Measurements from ENCODE around the gene TMEM108.

TMEM108 gene

DNA sequence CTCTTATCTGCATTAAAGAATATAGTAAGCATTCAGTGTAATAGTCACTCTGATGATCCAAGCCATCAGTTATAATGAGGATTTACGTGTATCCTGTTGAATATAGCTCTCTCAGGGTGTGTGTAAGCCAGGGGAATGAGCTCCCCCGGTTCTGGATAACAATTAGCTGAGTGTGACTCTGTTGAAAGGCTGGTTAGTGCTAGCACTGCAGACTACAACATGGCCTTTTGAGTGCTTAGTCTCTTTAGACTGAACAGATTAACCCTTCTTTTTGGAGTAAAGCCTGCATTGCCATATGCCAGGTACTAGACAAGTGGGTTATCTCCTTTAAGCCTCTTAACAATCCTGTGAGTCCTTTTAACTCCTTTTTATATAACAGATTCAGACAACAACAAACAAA is 119.5 kb downstream of the TMEM108 start:
- peaks cover 4% of the 10 kb centered on the region for H3K9me3 Mint-ChIP-seq
- no peak overlapping the region for H3K27ac Mint-ChIP-seq
- no peak overlapping the region for H3K4me3 Mint-ChIP-seq
- H3K4me1 Mint-ChIP-seq (ENCODE audit: low read depth): no peaks in the 10 kb centered on the region
- no peaks in the 10 kb centered on the region for H3K36me3 Mint-ChIP-seq (ENCODE audit: low read depth)
- H3K27me3 Mint-ChIP-seq: peaks cover 13% of the 10 kb centered on the region

DNA sequence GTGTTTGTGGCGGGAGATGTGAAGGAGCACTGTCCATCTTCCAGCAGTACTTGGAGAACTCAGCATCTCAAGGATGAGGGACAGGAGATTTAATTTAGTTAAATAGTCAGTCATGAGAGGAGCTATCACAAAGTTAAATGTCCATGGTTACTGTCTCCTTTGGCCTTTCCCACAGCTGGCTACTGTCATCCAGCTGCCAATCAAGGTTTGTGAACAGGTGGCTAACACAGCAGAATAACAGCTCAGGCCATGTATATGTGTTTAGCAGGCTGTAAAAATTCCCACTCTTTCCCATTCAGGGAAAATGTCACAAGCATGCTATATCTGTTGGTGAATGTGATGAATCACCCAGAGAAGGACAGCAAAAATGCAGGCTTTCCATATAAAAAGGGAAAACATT is 120.5 kb downstream of the TMEM108 start:
- Mint-ChIP-seq H3K9me3 (peaks cover 4% of the 10 kb centered on the region), H3K4me3 (no peak overlapping the region), H3K27ac (no peak overlapping the region), H3K36me3 (ENCODE audit: low read depth) (no peaks in the 10 kb centered on the region), H3K27me3 (peaks cover 13% of the 10 kb centered on the region), H3K4me1 (ENCODE audit: low read depth) (no peaks in the 10 kb centered on the region)

DNA sequence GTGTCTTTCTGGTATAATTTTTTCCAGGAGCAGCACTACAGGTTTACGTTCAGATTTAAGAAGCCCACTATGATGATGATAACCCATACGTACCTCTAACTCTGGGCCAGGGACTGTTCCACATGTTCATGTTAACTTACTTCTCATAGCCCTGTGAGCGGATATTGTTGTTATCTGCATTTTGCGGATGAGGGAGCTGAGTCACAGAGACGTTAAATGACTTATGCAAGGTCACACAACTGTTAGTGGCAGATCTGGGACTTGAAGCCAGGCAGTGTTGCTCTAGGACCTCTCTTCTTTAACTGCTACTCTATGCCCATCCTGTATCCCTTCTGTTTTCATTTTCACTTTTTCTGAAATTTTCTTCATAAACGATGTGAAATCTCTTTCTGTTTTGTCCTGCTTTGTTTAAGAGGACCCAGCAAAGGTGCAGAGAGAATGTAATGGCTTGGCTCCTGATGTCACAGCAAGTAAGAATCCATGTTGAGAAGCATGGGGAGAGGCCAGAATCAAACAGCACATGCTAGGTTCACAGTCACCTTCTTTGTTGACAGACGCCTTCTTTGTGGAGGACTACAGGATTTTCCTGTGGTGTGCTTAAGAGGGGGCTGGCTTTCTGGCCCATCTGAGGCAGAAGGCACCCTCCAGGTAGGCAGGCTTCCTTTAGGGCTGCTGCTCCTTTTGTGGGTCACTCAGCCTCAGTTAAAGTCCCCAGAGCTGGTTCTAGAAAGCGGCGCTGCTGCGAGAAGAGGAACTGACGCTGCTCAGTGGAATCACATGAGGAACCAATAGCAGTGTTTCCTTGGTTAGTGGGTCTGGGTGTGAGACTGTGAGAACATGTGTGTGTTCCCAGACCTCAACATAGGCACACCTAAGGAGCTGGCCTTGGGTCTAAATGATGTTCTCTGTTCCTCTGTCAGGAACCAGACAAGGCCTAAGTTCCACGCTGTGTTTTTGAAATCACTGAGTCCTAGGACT is 121.6 kb downstream of the TMEM108 start:
- Mint-ChIP-seq H3K4me1 (ENCODE audit: low read depth) (no peaks in the 10 kb centered on the region), H3K27ac (no peak overlapping the region), H3K4me3 (no peak overlapping the region), H3K9me3 (peaks cover 4% of the 10 kb centered on the region), H3K27me3 (peaks cover 13% of the 10 kb centered on the region), H3K36me3 (ENCODE audit: low read depth) (no peaks in the 10 kb centered on the region)

- H3K9me3 Mint-ChIP-seq: no peaks in the 10 kb centered on the region
- no peak overlapping the region for H3K4me3 Mint-ChIP-seq
- peaks cover 3% of the 10 kb centered on the region for H3K27me3 Mint-ChIP-seq
- H3K36me3 Mint-ChIP-seq (ENCODE audit: low read depth): no peaks in the 10 kb centered on the region
- H3K27ac Mint-ChIP-seq: no peak overlapping the region
- H3K4me1 Mint-ChIP-seq (ENCODE audit: low read depth): no peaks in the 10 kb centered on the region
Measured at GRCh38 chr3:133161656-133162055, 123.5 kb downstream of the TMEM108 start.

- Mint-ChIP-seq H3K27ac (no peak overlapping the region), H3K9me3 (no peaks in the 10 kb centered on the region), H3K4me3 (no peak overlapping the region), H3K27me3 (peaks cover 3% of the 10 kb centered on the region), H3K4me1 (ENCODE audit: low read depth) (no peaks in the 10 kb centered on the region), H3K36me3 (ENCODE audit: low read depth) (no peaks in the 10 kb centered on the region)
Measured at GRCh38 chr3:133162265-133162664, 124.1 kb downstream of the TMEM108 start.

DNA sequence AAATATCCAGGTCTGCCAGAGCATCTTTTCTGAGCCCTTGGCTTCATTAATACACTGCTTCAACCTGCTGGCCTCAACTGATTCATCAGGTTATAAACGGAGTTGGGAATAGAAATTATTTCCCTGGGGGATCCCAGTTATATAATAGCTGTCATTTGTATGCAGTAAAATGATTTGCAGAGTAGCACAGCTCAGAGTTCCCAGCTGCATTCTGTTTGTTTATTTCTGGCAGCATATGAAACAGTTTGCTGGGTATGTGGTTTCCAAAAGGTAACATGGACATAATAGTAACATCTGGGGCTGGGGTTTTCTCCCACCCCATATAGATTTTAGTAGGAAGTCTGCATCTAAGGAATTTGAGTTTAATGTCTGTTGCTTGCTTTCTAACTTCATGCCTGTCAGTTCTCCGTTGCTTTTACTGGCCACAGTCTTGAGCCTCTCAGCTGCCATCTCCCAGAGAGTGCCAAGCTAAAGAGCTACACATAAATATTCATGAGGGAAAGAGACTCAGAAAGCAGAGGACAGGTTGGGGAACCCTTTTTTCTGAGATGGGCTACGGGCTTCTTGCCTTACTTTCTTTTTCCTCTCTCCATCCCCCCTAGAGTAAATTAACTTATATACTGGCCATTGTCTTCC is 124.6 kb downstream of the TMEM108 start:
- no peak overlapping the region for H3K4me3 Mint-ChIP-seq
- no peaks in the 10 kb centered on the region for H3K9me3 Mint-ChIP-seq
- no peak overlapping the region for H3K27ac Mint-ChIP-seq
- no peaks in the 10 kb centered on the region for H3K4me1 Mint-ChIP-seq (ENCODE audit: low read depth)
- H3K27me3 Mint-ChIP-seq: peaks cover 3% of the 10 kb centered on the region
- no peaks in the 10 kb centered on the region for H3K36me3 Mint-ChIP-seq (ENCODE audit: low read depth)

- Mint-ChIP-seq H3K4me3 (no peak overlapping the region), H3K27me3 (peaks cover 6% of the 10 kb centered on the region), H3K4me1 (ENCODE audit: low read depth) (no peaks in the 10 kb centered on the region), H3K9me3 (no peaks in the 10 kb centered on the region), H3K36me3 (ENCODE audit: low read depth) (no peaks in the 10 kb centered on the region), H3K27ac (no peak overlapping the region)
Measured at GRCh38 chr3:133167340-133168024, 129.3 kb downstream of the TMEM108 start.

GRCh38 chr3:133168025-133168401 is 129.8 kb downstream of the TMEM108 start:
- Mint-ChIP-seq H3K4me3 (no peak overlapping the region), H3K9me3 (no peaks in the 10 kb centered on the region), H3K36me3 (ENCODE audit: low read depth) (no peaks in the 10 kb centered on the region), H3K27me3 (peaks cover 10% of the 10 kb centered on the region), H3K27ac (no peak overlapping the region), H3K4me1 (ENCODE audit: low read depth) (no peaks in the 10 kb centered on the region)

DNA sequence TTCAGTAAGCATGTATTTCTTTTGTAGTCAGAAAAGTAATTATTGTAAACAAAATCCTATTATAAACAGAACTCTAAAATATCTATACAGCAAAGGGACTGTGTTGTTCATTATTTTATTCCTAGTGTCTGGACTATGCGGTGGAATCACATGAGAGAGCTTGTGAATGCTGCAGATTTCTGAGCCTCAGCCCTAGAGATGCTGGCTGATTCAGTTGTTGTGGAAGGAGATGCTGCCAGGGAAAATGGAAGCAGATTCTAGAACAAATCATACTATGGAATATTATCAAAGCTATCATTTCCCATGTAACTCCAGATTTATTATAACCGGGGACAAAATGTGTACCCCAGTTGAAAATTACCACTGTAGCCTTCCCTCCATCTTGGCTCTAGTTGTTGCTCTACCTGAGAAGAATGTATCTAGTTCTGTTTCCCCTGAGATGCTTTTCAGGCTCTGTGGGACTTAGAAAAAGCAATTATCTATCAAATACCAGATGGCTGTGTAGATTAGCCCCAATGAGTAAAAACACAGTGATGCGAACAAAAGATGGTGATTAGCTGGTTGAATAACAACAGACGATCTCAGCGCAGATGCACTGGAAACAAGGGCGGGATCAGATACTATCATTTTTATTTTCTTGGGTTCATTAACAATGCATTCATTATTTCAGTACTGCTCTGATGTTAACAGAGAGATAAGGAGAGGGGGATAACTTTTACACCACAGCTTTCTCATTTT is 131.3 kb downstream of the TMEM108 start:
- H3K4me3 Mint-ChIP-seq: no peak overlapping the region
- no peaks in the 10 kb centered on the region for H3K36me3 Mint-ChIP-seq (ENCODE audit: low read depth)
- H3K9me3 Mint-ChIP-seq: no peaks in the 10 kb centered on the region
- H3K4me1 Mint-ChIP-seq (ENCODE audit: low read depth): no peaks in the 10 kb centered on the region
- peaks cover 11% of the 10 kb centered on the region for H3K27me3 Mint-ChIP-seq
- no peak overlapping the region for H3K27ac Mint-ChIP-seq

DNA sequence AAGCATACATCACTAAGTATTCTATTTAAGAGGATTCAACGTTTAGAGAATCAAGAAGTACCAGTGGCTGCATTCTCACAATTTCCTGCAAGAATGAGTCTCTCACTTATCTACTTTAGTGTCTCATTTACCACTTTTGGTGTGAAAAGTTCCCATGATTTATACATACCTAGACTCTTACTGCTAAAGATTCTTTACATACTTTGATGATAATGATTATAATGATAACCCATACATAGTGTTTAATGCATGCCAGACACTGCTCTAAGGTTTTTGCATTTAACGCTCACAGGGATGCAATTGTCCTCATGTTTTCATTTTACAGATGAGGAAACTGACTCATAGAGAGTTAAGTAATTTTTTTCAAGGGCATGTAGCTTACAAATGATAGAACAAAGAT is 133.6 kb downstream of the TMEM108 start:
- H3K9me3 Mint-ChIP-seq: peaks cover 5% of the 10 kb centered on the region
- H3K4me3 Mint-ChIP-seq: no peak overlapping the region

GRCh38 chr3:133181392-133182150 is 143.4 kb downstream of the TMEM108 start:
- no peak overlapping the region for H3K27ac Mint-ChIP-seq
- H3K36me3 Mint-ChIP-seq (ENCODE audit: low read depth): no peaks in the 10 kb centered on the region
- H3K4me3 Mint-ChIP-seq: no peak overlapping the region
- H3K27me3 Mint-ChIP-seq: no peaks in the 10 kb centered on the region
- no peaks in the 10 kb centered on the region for H3K9me3 Mint-ChIP-seq
- no peaks in the 10 kb centered on the region for H3K4me1 Mint-ChIP-seq (ENCODE audit: low read depth)

More for the DNA sequence above, 133.6 kb downstream of the TMEM108 start:
- H3K36me3 Mint-ChIP-seq (ENCODE audit: low read depth): no peaks in the 10 kb centered on the region
- H3K27ac Mint-ChIP-seq: no peak overlapping the region
- H3K4me1 Mint-ChIP-seq (ENCODE audit: low read depth): no peaks in the 10 kb centered on the region
- peaks cover 15% of the 10 kb centered on the region for H3K27me3 Mint-ChIP-seq

DNA sequence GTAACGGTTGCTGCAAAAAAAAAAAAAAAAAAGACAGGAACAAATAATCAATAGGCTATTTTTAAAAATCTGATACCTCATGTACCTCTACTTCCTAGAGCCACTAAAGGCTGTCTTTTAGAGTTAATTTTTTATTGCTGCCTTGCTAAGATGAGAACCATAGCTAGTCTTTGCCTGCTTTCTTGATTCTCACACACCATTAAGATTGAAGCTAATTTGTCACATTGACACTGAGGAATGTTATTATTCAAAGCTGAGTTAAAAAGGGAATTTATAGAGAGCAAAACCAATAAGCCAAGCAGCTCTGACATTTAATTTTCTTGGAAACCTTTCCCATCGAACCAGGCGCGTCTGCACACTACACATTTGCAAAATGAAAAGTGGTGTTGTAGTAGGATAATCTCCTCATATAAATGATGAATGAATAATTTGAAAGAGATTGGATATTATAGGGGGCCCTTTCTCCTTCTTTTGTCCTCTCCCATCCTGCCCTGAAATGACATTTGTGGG is 149.7 kb downstream of the TMEM108 start:
- Mint-ChIP-seq H3K9me3 (no peaks in the 10 kb centered on the region), H3K4me3 (no peak overlapping the region), H3K36me3 (ENCODE audit: low read depth) (no peaks in the 10 kb centered on the region), H3K27ac (no peak overlapping the region), H3K4me1 (ENCODE audit: low read depth) (no peaks in the 10 kb centered on the region), H3K27me3 (peaks cover 13% of the 10 kb centered on the region)

DNA sequence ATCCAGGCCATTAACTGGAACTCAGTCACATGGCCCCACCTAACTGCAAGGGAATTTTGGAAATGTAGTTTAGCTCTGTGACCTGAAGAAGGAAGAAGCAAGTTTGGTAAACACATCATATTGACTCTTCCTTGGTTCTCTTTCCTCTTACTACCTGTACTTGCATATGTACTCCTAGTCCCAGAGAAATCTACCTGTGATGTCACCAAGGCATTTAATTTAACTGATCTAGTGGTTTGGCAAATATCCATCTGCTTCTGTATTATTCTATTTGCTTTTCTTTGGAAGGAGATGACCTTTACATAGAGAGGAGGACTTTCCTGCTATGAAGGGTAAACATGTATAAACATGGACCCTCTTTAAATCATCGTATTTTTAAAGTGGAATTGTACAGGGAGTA is 150.8 kb downstream of the TMEM108 start:
- H3K36me3 Mint-ChIP-seq (ENCODE audit: low read depth): no peaks in the 10 kb centered on the region
- no peak overlapping the region for H3K4me3 Mint-ChIP-seq
- no peaks in the 10 kb centered on the region for H3K4me1 Mint-ChIP-seq (ENCODE audit: low read depth)
- no peaks in the 10 kb centered on the region for H3K9me3 Mint-ChIP-seq
- H3K27me3 Mint-ChIP-seq: peaks cover 13% of the 10 kb centered on the region
- H3K27ac Mint-ChIP-seq: no peak overlapping the region

DNA sequence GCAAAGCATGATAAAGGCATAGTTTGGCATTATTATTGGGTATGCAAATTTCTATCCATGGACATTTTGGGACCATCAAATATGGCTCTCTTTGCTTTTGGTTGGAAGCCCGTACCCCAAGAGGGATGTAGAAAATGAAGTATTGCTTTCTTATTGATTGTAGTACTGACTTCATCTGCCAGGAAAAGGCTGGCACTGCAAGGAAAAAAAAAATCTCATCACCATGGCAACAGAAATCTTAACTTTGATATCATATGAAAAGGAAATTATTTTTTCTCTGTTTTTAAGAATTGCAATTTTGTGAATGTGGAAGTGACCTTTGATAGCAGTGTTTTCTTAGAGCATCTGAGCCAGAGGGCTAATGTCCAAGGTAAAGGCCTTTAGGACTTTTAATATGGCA is 151.7 kb downstream of the TMEM108 start:
- Mint-ChIP-seq H3K4me3 (no peak overlapping the region), H3K4me1 (ENCODE audit: low read depth) (no peaks in the 10 kb centered on the region), H3K27me3 (peaks cover 13% of the 10 kb centered on the region), H3K9me3 (no peaks in the 10 kb centered on the region), H3K36me3 (ENCODE audit: low read depth) (no peaks in the 10 kb centered on the region), H3K27ac (no peak overlapping the region)
